ENCODE data around the gene CHRNG.

Gene CHRNG

DNA sequence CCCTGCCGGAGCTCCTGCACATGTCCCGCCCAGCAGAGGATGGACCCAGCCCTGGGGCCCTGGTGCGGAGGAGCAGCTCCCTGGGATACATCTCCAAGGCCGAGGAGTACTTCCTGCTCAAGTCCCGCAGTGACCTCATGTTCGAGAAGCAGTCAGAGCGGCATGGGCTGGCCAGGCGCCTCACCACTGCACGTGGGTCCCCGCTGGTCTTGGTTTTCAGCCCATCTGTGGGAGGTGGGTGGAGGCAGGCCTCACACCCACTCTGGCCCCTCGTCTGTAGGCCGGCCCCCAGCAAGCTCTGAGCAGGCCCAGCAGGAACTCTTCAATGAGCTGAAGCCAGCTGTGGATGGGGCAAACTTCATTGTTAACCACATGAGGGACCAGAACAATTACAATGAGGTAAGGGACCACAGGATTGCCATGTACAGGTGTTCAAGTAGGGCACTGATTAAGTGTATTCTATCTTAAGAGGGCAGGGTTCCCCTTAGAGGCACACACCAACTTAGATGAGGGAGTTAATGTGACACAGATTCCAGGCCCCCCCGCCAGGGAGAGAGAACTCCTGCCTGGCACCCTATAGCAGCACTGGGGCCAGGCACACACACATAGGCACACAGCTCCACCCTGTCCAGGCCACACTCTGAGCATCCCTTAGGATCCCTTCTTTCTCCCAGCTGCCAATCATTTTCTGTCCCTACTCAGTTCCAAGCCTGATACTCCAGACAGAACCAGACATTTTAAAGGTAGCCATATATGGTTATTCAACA is 5.4 kb upstream of the CHRNG start:
- Histone ChIP-seq H3K79me1 (replicated peaks; ENCODE audit: low read length, poor library complexity, severe bottlenecking) (no peaks in the 10 kb centered on the region), H3K4ac (ENCODE audit: low read depth in 1 of 2, low read length in 2 of 2) (no peak overlapping the region), H2BK5ac (ENCODE audit: low read depth, low read length, poor library complexity, severe bottlenecking) (no peak overlapping the region), H3K18ac (ENCODE audit: low read depth in 1 of 2, low read length in 2 of 2) (no peak overlapping the region), H2AFZ (ENCODE audit: low read depth, low read length) (no peak overlapping the region), H3K27ac (ENCODE audit: low read length, poor library complexity, severe bottlenecking) (no peak overlapping the region), H3K27me3 (ENCODE audit: control insufficient read depth in 1 of 2, insufficient read depth in 1 of 2, low read length in 2 of 2) (peaks cover 19 to 67% of the 10 kb centered on the region in 2 experiments), H4K8ac (ENCODE audit: low read length) (no peak overlapping the region), H3K14ac (ENCODE audit: low read length in 2 of 2) (no peak overlapping the region), H4K91ac (ENCODE audit: low read length) (no peak overlapping the region), H3K4me2 (ENCODE audit: low read length, poor library complexity, severe bottlenecking) (no peak overlapping the region), H3K9me3 (ENCODE audit: control insufficient read depth, low read length) (peaks cover 11% of the 10 kb centered on the region), H3K4me3 (ENCODE audit: insufficient read depth in 1 of 2, low read depth in 1 of 2, low read length in 2 of 2) (no peak overlapping the region), H2BK15ac (ENCODE audit: low read depth, poor library complexity, severe bottlenecking) (no peak overlapping the region), H2AK5ac (ENCODE audit: low read length, severe bottlenecking) (no peak overlapping the region), H2BK12ac (ENCODE audit: low read length in 2 of 2) (no peak overlapping the region), H3K9ac (ENCODE audit: low read length) (no peak overlapping the region), H3K23ac (ENCODE audit: low read length in 2 of 2) (no peak overlapping the region), H3K36me3 (ENCODE audit: control insufficient read depth in 1 of 2, insufficient read depth in 2 of 2, low read depth in 1 of 2, low read length in 2 of 2) (no peaks in the 10 kb centered on the region), H2BK120ac (ENCODE audit: low read depth, low read length) (no peak overlapping the region), H3K4me1 (ENCODE audit: control insufficient read depth, insufficient read depth, low read depth, low read length) (peaks cover under 1% of the 10 kb centered on the region)
- 84% methylated on average over 13 of the region's 13 CpGs for WGBS
- no peak for DNase-seq

DNA sequence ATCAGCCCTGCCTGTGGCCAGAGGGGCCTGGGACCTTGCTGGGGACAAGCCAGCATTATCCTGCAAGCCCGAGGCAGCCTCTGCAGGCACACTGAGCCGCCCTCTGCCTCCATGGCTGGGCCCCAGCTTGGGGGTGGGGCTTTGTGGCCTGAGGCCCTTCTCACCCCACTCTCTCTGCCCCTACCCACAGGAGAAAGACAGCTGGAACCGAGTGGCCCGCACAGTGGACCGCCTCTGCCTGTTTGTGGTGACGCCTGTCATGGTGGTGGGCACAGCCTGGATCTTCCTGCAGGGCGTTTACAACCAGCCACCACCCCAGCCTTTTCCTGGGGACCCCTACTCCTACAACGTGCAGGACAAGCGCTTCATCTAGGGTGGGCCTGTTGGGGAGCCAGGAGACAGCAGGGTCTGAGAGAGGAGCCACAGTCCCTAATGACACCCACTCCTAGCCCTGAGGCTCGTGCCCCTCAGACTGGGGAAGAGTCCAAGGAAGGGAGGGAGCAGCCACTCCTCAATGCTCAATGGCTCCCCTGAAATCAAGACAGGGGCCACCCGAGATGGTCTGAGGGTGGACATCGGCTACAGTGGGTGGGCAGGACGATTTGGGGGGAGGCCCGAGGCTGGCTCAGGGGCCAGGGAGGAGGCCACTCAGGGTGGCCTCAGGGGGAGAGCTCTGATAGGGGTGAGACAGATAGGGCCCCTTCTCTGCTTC is 4.4 kb upstream of the CHRNG start:
- Histone ChIP-seq H2BK120ac (ENCODE audit: low read depth, low read length) (no peak overlapping the region), H3K27me3 (ENCODE audit: control insufficient read depth in 1 of 2, insufficient read depth in 1 of 2, low read length in 2 of 2) (peaks cover 26 to 70% of the 10 kb centered on the region in 2 experiments), H3K9me3 (ENCODE audit: control insufficient read depth, low read length) (peaks cover 11% of the 10 kb centered on the region), H4K8ac (ENCODE audit: low read length) (no peak overlapping the region), H3K36me3 (ENCODE audit: control insufficient read depth in 1 of 2, insufficient read depth in 2 of 2, low read depth in 1 of 2, low read length in 2 of 2) (no peaks in the 10 kb centered on the region), H3K9ac (ENCODE audit: low read length) (no peak overlapping the region), H3K14ac (ENCODE audit: low read length in 2 of 2) (no peak overlapping the region), H3K4me3 (ENCODE audit: insufficient read depth in 1 of 2, low read depth in 1 of 2, low read length in 2 of 2) (no peak overlapping the region), H2AK5ac (ENCODE audit: low read length, severe bottlenecking) (no peak overlapping the region), H3K27ac (ENCODE audit: low read length, poor library complexity, severe bottlenecking) (no peak overlapping the region), H2BK15ac (ENCODE audit: low read depth, poor library complexity, severe bottlenecking) (no peak overlapping the region), H2AFZ (ENCODE audit: low read depth, low read length) (no peak overlapping the region), H3K23ac (ENCODE audit: low read length in 2 of 2) (no peak overlapping the region), H3K18ac (ENCODE audit: low read depth in 1 of 2, low read length in 2 of 2) (no peak overlapping the region), H2BK12ac (ENCODE audit: low read length in 2 of 2) (no peak overlapping the region), H3K4ac (ENCODE audit: low read depth in 1 of 2, low read length in 2 of 2) (no peak overlapping the region), H3K4me2 (ENCODE audit: low read length, poor library complexity, severe bottlenecking) (no peak overlapping the region), H4K91ac (ENCODE audit: low read length) (no peak overlapping the region), H3K4me1 (ENCODE audit: control insufficient read depth, insufficient read depth, low read depth, low read length) (peaks cover 6% of the 10 kb centered on the region), H2BK5ac (ENCODE audit: low read depth, low read length, poor library complexity, severe bottlenecking) (no peak overlapping the region), H3K79me1 (replicated peaks; ENCODE audit: low read length, poor library complexity, severe bottlenecking) (no peaks in the 10 kb centered on the region)
- WGBS: 83% methylated on average over 9 of the region's 14 CpGs
- no peak for DNase-seq

DNA sequence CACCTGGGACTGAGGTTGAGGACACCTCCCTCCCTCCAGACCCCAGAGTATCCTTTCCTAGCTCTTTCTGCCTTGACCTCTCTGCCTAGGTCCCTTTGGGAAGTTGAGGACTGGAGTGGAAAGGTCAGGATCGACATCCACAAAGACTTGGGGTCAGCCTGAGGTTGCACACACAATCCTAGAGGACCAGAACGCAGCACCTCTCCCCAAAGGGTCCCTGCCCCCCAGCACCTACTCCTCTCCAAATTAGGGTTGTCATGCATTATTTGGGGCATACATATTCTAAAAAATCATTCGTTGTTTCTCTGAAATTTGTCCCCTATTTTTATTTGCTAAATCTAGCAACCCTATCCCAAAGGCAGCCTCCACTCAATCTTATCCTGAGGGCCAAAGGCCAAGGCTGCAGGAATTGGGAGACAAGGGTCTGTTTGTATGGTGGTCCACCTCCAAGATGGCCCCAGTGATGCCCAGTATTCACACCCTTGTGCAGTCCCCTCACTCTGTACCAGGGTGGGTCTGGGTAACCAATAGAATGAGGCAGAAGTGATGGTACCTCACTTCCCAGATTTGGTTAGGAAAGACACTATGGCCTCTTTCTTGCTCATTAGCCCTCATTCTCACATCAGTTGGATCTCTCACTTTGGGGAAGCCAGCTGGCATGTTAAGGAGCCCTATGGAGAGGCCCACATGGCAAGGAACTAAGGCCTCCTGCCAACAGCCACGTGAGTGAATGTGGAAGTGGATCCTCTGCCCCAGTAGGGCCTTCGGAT is 3.5 kb upstream of the CHRNG start:
- Histone ChIP-seq H3K27me3 (ENCODE audit: control insufficient read depth in 1 of 2, insufficient read depth in 1 of 2, low read length in 2 of 2) (peaks cover 21 to 68% of the 10 kb centered on the region in 2 experiments), H3K14ac (ENCODE audit: low read length in 2 of 2) (no peak overlapping the region), H2BK15ac (ENCODE audit: low read depth, poor library complexity, severe bottlenecking) (no peak overlapping the region), H2AK5ac (ENCODE audit: low read length, severe bottlenecking) (no peak overlapping the region), H2BK12ac (ENCODE audit: low read length in 2 of 2) (no peak overlapping the region), H3K79me1 (replicated peaks; ENCODE audit: low read length, poor library complexity, severe bottlenecking) (no peaks in the 10 kb centered on the region), H3K18ac (ENCODE audit: low read depth in 1 of 2, low read length in 2 of 2) (no peak overlapping the region), H4K8ac (ENCODE audit: low read length) (no peak overlapping the region), H4K91ac (ENCODE audit: low read length) (no peak overlapping the region), H3K36me3 (ENCODE audit: control insufficient read depth in 1 of 2, insufficient read depth in 2 of 2, low read depth in 1 of 2, low read length in 2 of 2) (no peaks in the 10 kb centered on the region), H3K9me3 (ENCODE audit: control insufficient read depth, low read length) (peaks cover 11% of the 10 kb centered on the region), H2BK5ac (ENCODE audit: low read depth, low read length, poor library complexity, severe bottlenecking) (no peak overlapping the region), H3K4me3 (ENCODE audit: insufficient read depth in 1 of 2, low read depth in 1 of 2, low read length in 2 of 2) (no peak overlapping the region), H3K4me2 (ENCODE audit: low read length, poor library complexity, severe bottlenecking) (no peak overlapping the region), H3K4ac (ENCODE audit: low read depth in 1 of 2, low read length in 2 of 2) (no peak overlapping the region), H3K4me1 (ENCODE audit: control insufficient read depth, insufficient read depth, low read depth, low read length) (peaks cover 6% of the 10 kb centered on the region), H2BK120ac (ENCODE audit: low read depth, low read length) (no peak overlapping the region), H3K9ac (ENCODE audit: low read length) (no peak overlapping the region), H3K27ac (ENCODE audit: low read length, poor library complexity, severe bottlenecking) (no peak overlapping the region), H3K23ac (ENCODE audit: low read length in 2 of 2) (no peak overlapping the region), H2AFZ (ENCODE audit: low read depth, low read length) (no peak overlapping the region)
- WGBS: 73% methylated on average over 4 of the region's 5 CpGs
- no peak for DNase-seq

DNA sequence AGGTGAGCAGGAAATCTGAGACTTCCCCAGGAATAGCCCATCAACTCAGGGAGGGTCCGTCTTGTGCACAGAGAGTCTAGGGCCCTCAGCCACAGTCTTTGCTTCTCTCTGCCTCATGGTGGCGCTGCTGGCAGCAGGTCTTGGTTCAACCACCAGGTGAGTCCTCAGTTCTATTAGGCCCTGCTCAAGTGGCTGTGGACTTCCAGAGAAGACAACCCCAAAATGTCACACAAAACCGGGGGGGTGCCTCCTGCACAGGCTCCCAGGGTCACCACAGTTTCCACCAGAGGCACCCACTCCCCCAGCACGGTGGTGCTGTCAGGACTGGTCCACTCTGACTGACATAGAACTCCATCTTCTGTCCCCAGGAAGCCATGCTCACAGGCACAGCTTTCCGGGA is 2.4 kb upstream of the CHRNG start:
- Histone ChIP-seq H3K4me2 (ENCODE audit: low read length, poor library complexity, severe bottlenecking) (no peak overlapping the region), H4K8ac (ENCODE audit: low read length) (no peak overlapping the region), H3K4me3 (ENCODE audit: insufficient read depth in 1 of 2, low read depth in 1 of 2, low read length in 2 of 2) (no peak overlapping the region), H3K9me3 (ENCODE audit: control insufficient read depth, low read length) (peaks cover 11% of the 10 kb centered on the region), H3K18ac (ENCODE audit: low read depth in 1 of 2, low read length in 2 of 2) (no peak overlapping the region), H3K27me3 (ENCODE audit: control insufficient read depth in 1 of 2, insufficient read depth in 1 of 2, low read length in 2 of 2) (peaks cover 21 to 63% of the 10 kb centered on the region in 2 experiments), H2BK5ac (ENCODE audit: low read depth, low read length, poor library complexity, severe bottlenecking) (no peak overlapping the region), H2BK15ac (ENCODE audit: low read depth, poor library complexity, severe bottlenecking) (no peak overlapping the region), H3K27ac (ENCODE audit: low read length, poor library complexity, severe bottlenecking) (no peak overlapping the region), H3K79me1 (replicated peaks; ENCODE audit: low read length, poor library complexity, severe bottlenecking) (no peaks in the 10 kb centered on the region), H3K23ac (ENCODE audit: low read length in 2 of 2) (peak overlapping the region in 1 of 2 experiments; percentile 14), H3K9ac (ENCODE audit: low read length) (no peak overlapping the region), H4K91ac (ENCODE audit: low read length) (no peak overlapping the region), H3K4ac (ENCODE audit: low read depth in 1 of 2, low read length in 2 of 2) (no peak overlapping the region), H2BK120ac (ENCODE audit: low read depth, low read length) (no peak overlapping the region), H2AFZ (ENCODE audit: low read depth, low read length) (no peak overlapping the region), H2AK5ac (ENCODE audit: low read length, severe bottlenecking) (no peak overlapping the region), H3K4me1 (ENCODE audit: control insufficient read depth, insufficient read depth, low read depth, low read length) (peaks cover 6% of the 10 kb centered on the region), H3K36me3 (ENCODE audit: control insufficient read depth in 1 of 2, insufficient read depth in 2 of 2, low read depth in 1 of 2, low read length in 2 of 2) (no peaks in the 10 kb centered on the region), H2BK12ac (ENCODE audit: low read length in 2 of 2) (no peak overlapping the region), H3K14ac (ENCODE audit: low read length in 2 of 2) (no peak overlapping the region)
- 65% methylated on average over 5 of the region's 5 CpGs for WGBS
- no peak for DNase-seq

Measured in mesenchymal stem cell (in vitro differentiated cells and primary cell).